Activated naive CD4-positive, alpha-beta T cell treated with anti-CD3 and anti-CD28 coated beads, Interleukin-2, amount 10 ng/mL, durations not matched to agents 7 days and 5 days (primary cell): Measurements from ENCODE around the gene PPM1L.

ENCODE experiments used
- CTCF ChIA-PET: fragments of 350-600 bp; sonication (Branson Sonifier 250); formaldehyde crosslinking; loops from one replicate; lab custom pipeline; 2021; ENCODE audit warnings: antibody characterized with exemption; lab: Charles Lee
- DNase-seq: peaks from one replicate; pipeline ENCODE4 v3.0.0-alpha.2; 2020
- H3K27ac Mint-ChIP-seq: one replicate; pipeline ENCODE4 v1.8.0; 2021; ENCODE audit warnings: mild to moderate bottlenecking, moderate library complexity, mixed read lengths
- H3K27me3 Mint-ChIP-seq: one replicate; pipeline ENCODE4 v1.8.0; 2021; ENCODE audit warnings: mild to moderate bottlenecking, mixed read lengths
- H3K36me3 Mint-ChIP-seq: one replicate; pipeline ENCODE4 v1.8.0; 2021; ENCODE audit warnings: mixed read lengths
- H3K4me1 Mint-ChIP-seq: one replicate; pipeline ENCODE4 v1.8.0; 2021; ENCODE audit warnings: mixed read lengths
- H3K4me3 Mint-ChIP-seq: one replicate; pipeline ENCODE4 v1.8.0; 2021; ENCODE audit warnings: mild to moderate bottlenecking, moderate library complexity, mixed read lengths
- H3K9me3 Mint-ChIP-seq: one replicate; pipeline ENCODE4 v1.8.0; 2021; ENCODE audit warnings: mixed read lengths

Gene PPM1L

DNA sequence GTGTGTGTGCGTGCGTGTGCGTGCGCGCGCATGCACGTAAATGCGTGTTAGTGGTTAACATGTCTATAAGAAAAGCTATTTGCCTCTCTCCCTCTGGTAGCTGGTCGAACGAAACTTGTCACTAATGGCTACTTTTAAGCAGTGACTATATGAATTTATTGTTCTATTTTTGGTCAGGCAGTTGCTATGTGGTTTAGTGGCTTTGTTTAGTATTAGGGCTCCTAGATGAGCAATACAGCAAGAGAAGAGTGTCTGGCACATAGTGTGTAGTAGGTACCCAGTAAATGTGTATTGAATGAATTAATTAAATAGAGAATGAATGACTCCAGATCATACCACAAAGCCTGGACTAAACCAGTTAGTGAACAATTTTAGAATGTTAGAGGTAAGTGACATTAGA is 171.6 kb downstream of the PPM1L start:
- Mint-ChIP-seq H3K27ac (no peak overlapping the region), H3K4me1 (no peaks in the 10 kb centered on the region), H3K36me3 (no peaks in the 10 kb centered on the region), H3K27me3 (peaks cover 8% of the 10 kb centered on the region), H3K4me3 (no peak overlapping the region), H3K9me3 (no peaks in the 10 kb centered on the region)
- CTCF ChIA-PET, result interaction anchor here (1.2 to 1.5 kb wide), 2 partner anchors 207 to 220 kb away, joined by 3 to 5 read pairs; no protein-coding TSS in a partner anchor
- DNase-seq, result no peak

- H3K4me3 Mint-ChIP-seq, result no peak overlapping the region
- H3K4me1 Mint-ChIP-seq, result no peaks in the 10 kb centered on the region
- peaks cover 8% of the 10 kb centered on the region for H3K27me3 Mint-ChIP-seq
- no peaks in the 10 kb centered on the region for H3K9me3 Mint-ChIP-seq
- H3K36me3 Mint-ChIP-seq, result no peaks in the 10 kb centered on the region
- no peak overlapping the region for H3K27ac Mint-ChIP-seq
- CTCF ChIA-PET, result interaction anchor here (0.5 to 1.2 kb wide), 2 partner anchors 13 to 207 kb away, joined by 3 read pairs; no protein-coding TSS in a partner anchor
- no peak for DNase-seq
Observed at GRCh38 chr3:160928183-160928726, 172.2 kb downstream of the PPM1L start.

- no peak for DNase-seq
- peaks cover 8% of the 10 kb centered on the region for H3K27me3 Mint-ChIP-seq
- CTCF ChIA-PET, result interaction anchor here (0.6 to 1.9 kb wide), 2 partner anchors 221 to 896 kb away, joined by 3 to 5 read pairs; no protein-coding TSS in a partner anchor
- no peaks in the 10 kb centered on the region for H3K36me3 Mint-ChIP-seq
- H3K4me3 Mint-ChIP-seq, result no peak overlapping the region
- no peaks in the 10 kb centered on the region for H3K4me1 Mint-ChIP-seq
- no peaks in the 10 kb centered on the region for H3K9me3 Mint-ChIP-seq
- H3K27ac Mint-ChIP-seq, result no peak overlapping the region
Observed at GRCh38 chr3:160929595-160929994, 173.6 kb downstream of the PPM1L start.

GRCh38 chr3:160931474-160931873 is 175.4 kb downstream of the PPM1L start:
- H3K4me1 Mint-ChIP-seq, result no peaks in the 10 kb centered on the region
- DNase-seq, result no peak
- peaks cover 8% of the 10 kb centered on the region for H3K27me3 Mint-ChIP-seq
- no peaks in the 10 kb centered on the region for H3K36me3 Mint-ChIP-seq
- H3K9me3 Mint-ChIP-seq, result no peaks in the 10 kb centered on the region
- CTCF ChIA-PET, result interaction anchor here (1.6 to 1.9 kb wide), 2 partner anchors 10 to 223 kb away, joined by 5 to 8 read pairs; no protein-coding TSS in a partner anchor
- no peak overlapping the region for H3K27ac Mint-ChIP-seq
- H3K4me3 Mint-ChIP-seq, result no peak overlapping the region

- Mint-ChIP-seq H3K9me3 (no peaks in the 10 kb centered on the region), H3K4me3 (no peak overlapping the region), H3K27ac (no peak overlapping the region), H3K4me1 (no peaks in the 10 kb centered on the region), H3K27me3 (peaks cover 2% of the 10 kb centered on the region), H3K36me3 (no peaks in the 10 kb centered on the region)
- DNase-seq, result no peak
- CTCF ChIA-PET, result interaction anchor here (1.1 kb wide), 1 partner anchor 9 kb away, joined by 4 read pairs; no protein-coding TSS in a partner anchor
Observed at GRCh38 chr3:160935413-160936095, 179.5 kb downstream of the PPM1L start.

- Mint-ChIP-seq H3K36me3 (no peaks in the 10 kb centered on the region), H3K9me3 (no peaks in the 10 kb centered on the region), H3K27ac (no peak overlapping the region), H3K4me1 (no peaks in the 10 kb centered on the region), H3K27me3 (no peaks in the 10 kb centered on the region), H3K4me3 (no peak overlapping the region)
- DNase-seq, result peak; percentile 79
- CTCF ChIA-PET, result interaction anchor here (0.7 to 3.3 kb wide), 19 partner anchors 9 to 366 kb away, joined by 3 to 15 read pairs (median 4); no protein-coding TSS in a partner anchor
Observed at GRCh38 chr3:160941885-160942494, 186.0 kb downstream of the PPM1L start.

DNA sequence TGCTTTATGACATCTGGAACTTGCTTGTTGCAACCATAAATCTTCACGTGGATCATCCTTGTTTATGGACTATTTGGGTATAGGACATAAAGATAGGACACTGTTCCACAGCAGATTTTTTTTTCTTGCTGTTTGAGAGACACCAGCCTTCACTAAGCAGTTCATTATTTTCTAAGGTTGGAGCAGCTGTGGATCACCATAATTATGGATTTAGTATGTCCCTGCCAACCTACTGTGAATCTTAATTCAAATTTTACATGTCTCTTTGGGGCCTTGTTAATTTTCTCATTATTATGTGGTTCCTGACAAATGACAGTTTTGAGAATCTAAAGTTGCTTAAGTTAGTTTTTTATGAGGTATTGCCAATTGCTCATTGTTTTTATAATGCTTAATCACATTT is 188.0 kb downstream of the PPM1L start:
- DNase-seq, result no peak
- Mint-ChIP-seq H3K27ac (no peak overlapping the region), H3K36me3 (no peaks in the 10 kb centered on the region), H3K27me3 (no peaks in the 10 kb centered on the region), H3K4me3 (no peak overlapping the region), H3K4me1 (no peaks in the 10 kb centered on the region), H3K9me3 (no peaks in the 10 kb centered on the region)
- CTCF ChIA-PET, result interaction anchor here (0.8 to 3.3 kb wide), 5 partner anchors 13 to 331 kb away, joined by 3 to 13 read pairs (median 3); no protein-coding TSS in a partner anchor

- H3K4me3 Mint-ChIP-seq, result no peak overlapping the region
- H3K4me1 Mint-ChIP-seq, result peaks cover 6% of the 10 kb centered on the region
- no peak for DNase-seq
- H3K27me3 Mint-ChIP-seq, result no peaks in the 10 kb centered on the region
- no peaks in the 10 kb centered on the region for H3K9me3 Mint-ChIP-seq
- CTCF ChIA-PET, result no interaction called here
- no peaks in the 10 kb centered on the region for H3K36me3 Mint-ChIP-seq
- no peak overlapping the region for H3K27ac Mint-ChIP-seq
Observed at GRCh38 chr3:160945336-160945735, 189.3 kb downstream of the PPM1L start.

- CTCF ChIA-PET, result interaction anchor here (1.0 to 1.6 kb wide), 3 partner anchors 9 to 326 kb away, joined by 3 to 5 read pairs (median 4); no protein-coding TSS in a partner anchor
- Mint-ChIP-seq H3K36me3 (no peaks in the 10 kb centered on the region), H3K27ac (no peak overlapping the region), H3K4me3 (no peak overlapping the region), H3K9me3 (no peaks in the 10 kb centered on the region), H3K4me1 (peaks cover 6% of the 10 kb centered on the region), H3K27me3 (no peaks in the 10 kb centered on the region)
- no peak for DNase-seq
Observed at GRCh38 chr3:160948273-160948672, 192.2 kb downstream of the PPM1L start.

DNA sequence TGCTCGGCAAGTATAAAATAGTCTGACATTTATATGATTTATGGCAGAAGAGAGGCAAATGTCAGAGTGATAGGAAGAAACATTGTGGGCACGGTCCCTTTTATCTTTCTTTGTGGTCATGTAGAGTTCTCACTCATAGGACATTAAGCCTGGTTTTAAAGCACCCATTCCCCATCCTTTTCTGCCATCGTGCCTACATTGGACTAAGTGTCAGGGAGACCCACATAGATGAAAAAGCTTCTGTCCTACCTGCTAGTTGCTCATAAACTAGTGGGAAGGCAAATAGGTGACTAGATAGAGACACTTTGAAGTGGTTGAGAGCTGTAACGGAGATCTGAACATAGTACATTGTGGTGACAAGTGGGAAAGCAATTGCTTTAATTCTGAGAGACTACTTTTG is 193.4 kb downstream of the PPM1L start:
- Mint-ChIP-seq H3K36me3 (no peaks in the 10 kb centered on the region), H3K27ac (no peak overlapping the region), H3K27me3 (peaks cover 3% of the 10 kb centered on the region), H3K4me1 (peaks cover 6% of the 10 kb centered on the region), H3K4me3 (no peak overlapping the region), H3K9me3 (no peaks in the 10 kb centered on the region)
- CTCF ChIA-PET, result interaction anchor here (0.9 to 1.4 kb wide), 2 partner anchors 263 to 325 kb away, joined by 3 read pairs; no protein-coding TSS in a partner anchor
- DNase-seq, result no peak

DNA sequence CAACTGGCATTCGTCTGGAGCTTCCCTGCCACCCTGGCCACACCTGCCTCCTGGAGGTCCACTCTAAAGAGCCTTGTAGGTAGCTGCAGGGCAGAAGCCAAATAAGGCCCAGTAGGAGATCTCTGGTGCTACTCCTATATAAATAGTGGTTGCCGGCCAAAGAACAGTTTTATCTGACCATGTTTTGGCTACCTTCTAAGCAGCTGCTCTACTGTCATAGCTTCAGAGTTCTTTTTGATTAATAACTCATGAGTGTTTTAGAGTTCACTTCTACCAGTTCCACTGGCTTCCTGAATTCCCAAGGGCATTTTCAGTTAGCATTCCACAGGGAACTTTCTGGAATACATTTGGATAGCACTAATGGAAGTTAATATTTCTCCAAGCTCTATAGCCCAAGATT is 194.5 kb downstream of the PPM1L start:
- Mint-ChIP-seq H3K4me3 (no peak overlapping the region), H3K9me3 (no peaks in the 10 kb centered on the region), H3K27ac (no peak overlapping the region), H3K36me3 (no peaks in the 10 kb centered on the region), H3K4me1 (peaks cover 6% of the 10 kb centered on the region), H3K27me3 (peaks cover 3% of the 10 kb centered on the region)
- CTCF ChIA-PET, result interaction anchor here (1.4 kb wide), 1 partner anchor 324 kb away, joined by 3 read pairs; no protein-coding TSS in a partner anchor
- no peak for DNase-seq

DNA sequence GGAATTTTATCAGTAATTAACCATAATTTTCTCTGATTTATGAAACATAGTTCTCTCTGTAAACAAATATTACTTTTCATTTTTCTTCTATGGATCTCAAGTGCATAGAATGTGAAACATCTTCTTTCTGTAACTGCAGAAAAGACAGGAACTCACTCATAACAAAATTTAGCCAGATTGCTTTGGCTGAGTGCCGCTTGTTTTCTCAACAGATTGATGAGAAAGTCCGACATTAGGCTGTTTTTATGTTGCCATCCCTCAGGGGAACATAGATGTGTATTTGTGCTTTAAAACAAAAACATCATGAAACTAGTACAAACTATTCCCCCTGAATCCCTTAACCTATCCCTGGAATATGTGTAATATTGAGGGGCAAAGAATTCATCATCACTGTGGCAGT is 194.9 kb downstream of the PPM1L start:
- no peaks in the 10 kb centered on the region for H3K9me3 Mint-ChIP-seq
- CTCF ChIA-PET, result interaction anchor here (1.4 kb wide), 1 partner anchor 324 kb away, joined by 3 read pairs; no protein-coding TSS in a partner anchor
- H3K4me1 Mint-ChIP-seq, result peaks cover 6% of the 10 kb centered on the region

DNA sequence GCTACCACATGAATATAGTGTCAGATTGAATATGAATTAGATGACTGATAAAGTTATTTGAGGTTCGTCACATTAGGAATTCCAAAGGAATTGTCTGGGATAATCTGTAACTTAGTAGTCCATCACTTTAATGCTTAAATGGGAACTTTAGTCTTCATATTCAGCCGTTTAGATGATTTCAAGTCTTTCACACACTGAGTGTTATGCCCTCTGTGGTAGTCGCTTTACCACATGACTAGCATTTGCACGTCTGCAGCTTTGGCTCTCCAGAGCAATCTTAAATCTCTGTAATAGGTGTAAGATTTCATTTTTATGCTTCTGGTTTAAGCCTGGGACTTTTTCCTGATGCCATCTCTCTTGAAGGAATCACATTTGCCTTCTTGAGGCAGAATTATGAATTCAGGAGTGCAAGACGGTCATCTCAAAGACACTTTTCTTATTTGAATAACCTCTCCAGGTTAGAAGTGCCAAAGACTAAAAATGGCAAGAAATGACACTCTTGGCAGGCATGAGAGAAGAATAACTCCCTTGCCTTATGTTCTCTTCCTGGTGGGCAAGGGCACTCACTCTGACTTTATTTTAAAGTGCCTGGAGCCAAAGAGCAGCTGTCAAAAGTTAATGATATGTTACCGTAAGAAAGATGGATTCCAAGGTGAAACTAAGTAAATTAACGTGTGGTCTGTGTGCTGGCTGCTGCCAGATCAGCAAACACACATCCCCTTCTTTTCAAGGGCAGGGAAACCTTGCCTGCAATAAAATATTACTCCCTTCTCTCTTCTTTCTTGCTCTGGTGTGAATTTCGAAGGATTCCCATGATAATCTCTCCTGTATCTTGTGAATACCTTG is 195.8 kb downstream of the PPM1L start:
- CTCF ChIA-PET, result no interaction called here

More for the DNA sequence above, 194.9 kb downstream of the PPM1L start:
- no peak for DNase-seq
- Mint-ChIP-seq H3K27me3 (peaks cover 3% of the 10 kb centered on the region), H3K36me3 (no peaks in the 10 kb centered on the region), H3K27ac (no peak overlapping the region), H3K4me3 (no peak overlapping the region)

More for the DNA sequence above, 195.8 kb downstream of the PPM1L start:
- H3K27me3 Mint-ChIP-seq, result peaks cover 3% of the 10 kb centered on the region
- no peak overlapping the region for H3K4me3 Mint-ChIP-seq
- no peak for DNase-seq
- H3K9me3 Mint-ChIP-seq, result no peaks in the 10 kb centered on the region
- H3K4me1 Mint-ChIP-seq, result peaks cover 6% of the 10 kb centered on the region
- H3K27ac Mint-ChIP-seq, result no peak overlapping the region
- no peaks in the 10 kb centered on the region for H3K36me3 Mint-ChIP-seq
